Left cardiac atrium (tissue), 4 donors: Measurements from ENCODE around the gene CATSPERD. TPM values are rescaled to one million over a fixed set of nuclear protein-coding genes. Genes with fewer than 3 reads are reported as not detected.

Experiments
- ATAC-seq, 2 donors: fragments of 200-7000 bp; cut with Tn5 transposase; one replicate each; pipeline ENCODE4 v1.9.1; 2020; ENCODE audit warnings: mild to moderate bottlenecking in 2 of 2, moderate library complexity in 2 of 2
- DNase-seq: peaks from one replicate; pipeline ENCODE4 v3.0.0-alpha.2; 2020
- intact Hi-C, 2 donors: fragments of 100-400 bp; cut with DNase I; formaldehyde crosslinking; loops; one replicate each; pipeline versions ENCODE4 v1.14.1 to v1.15.1; 2022 to 2023
- long read RNA-seq: library from polyadenylated mRNA; unstranded; transcript quantifications from one replicate; pipeline ENCODE4 v2.0.0, GENCODE V29; 2021
- total RNA-seq, 2 donors: library from RNA; stranded (reverse); fragmentation: NEBNext Ultra II Directional; extraction: Animal tissue kit (Norgen Biotek cat#: 25700); gene quantifications; one replicate each; pipeline ENCODE4 v1.2.1, GENCODE V29; 2021
- donor health status: DM: no; HTN: yes; CAD: no.
- donor health status: DM: no; HTN: yes; CAD: no; lungs with severe emphysema.
- donor health status: DM: yes; HTN: yes; CAD: no.
- donor health status: Dilated cardiomyopathy.

CATSPERD gene, protein sequence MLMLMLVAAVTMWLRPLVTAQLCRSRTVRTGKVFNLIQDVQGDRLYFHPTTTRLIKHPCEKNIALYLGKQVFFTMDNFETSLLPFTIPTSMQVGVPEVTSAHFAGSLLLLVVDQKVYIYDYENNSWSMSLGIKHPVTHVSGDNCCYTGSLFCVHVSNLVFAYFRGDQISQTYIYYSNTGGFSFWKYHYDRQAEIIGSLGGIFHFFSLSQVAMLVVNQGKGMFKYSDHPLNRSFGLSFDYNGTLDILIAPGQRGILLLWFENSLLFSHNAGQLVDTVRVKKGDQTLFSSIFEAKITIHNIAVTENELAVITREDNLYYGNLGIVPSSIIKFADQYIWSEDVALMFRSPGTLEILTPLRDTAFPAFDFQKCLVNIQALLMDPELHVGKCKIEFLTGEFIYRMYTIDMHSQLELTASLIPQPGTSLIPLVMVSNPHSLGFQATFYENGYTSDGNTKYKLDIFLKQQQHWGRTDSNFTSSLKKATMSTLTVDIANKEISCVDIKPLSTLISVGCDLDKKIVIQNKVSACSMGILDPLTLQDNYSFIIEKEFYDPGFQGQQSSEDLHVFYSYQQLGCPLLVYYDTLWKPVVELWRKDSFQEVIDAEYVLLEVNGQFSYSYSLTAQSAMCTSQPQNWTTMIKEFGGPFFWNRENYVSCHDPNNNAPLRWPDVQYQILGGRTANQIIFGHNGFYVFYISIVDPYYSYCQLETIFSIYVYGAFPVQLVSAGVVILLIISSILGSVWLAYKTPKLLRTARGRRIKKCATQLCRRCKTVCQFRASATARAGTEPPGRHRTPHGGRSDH
- total RNA-seq, result not detected
- long read RNA-seq, result 0 reads

DNA sequence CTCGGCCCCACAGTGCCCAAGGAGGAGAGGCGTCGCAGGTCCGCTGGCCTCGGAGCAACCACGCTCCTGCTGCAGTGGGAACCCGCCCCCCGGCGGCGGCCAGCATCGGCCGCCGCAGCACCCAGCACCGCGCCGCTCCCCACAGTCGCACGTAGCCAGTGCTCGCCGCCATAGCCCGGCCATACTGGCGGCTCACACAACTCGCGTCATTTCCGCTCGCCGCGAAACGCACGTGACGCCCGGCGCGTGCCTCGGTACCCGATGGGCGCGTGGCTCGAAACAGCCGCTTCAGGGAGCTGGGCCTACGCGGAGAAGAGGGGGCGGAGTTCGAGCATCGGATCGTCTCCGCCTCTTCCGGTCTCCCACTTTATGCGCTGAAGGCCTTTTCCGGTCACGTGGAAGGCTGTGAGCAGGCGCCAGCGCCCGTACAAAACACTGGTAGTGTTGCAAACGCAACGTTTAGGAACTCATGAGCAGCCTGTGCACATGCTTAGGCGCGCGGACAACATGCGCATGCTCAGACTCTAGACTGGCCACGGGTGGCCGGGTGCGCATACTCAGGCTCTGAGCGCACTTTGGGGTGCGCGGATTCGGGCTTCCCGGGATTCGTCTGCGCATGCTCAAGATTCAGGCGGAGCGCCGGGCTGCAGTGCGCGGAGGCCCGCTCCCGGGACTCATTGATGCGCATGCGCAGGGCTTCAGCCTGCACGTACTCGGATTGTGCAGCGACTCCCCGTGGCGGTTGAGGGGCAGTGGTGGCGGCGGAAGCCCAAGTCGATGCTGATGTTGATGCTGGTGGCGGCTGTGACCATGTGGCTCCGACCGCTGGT lies at the start of gene CATSPERD, which contains the start of gene LONP1:
CATSPERD (plus strand) TSS at position 677 of the 830 bp plus-strand sequence; CDS start at position 778, 101 bp downstream.
LONP1 (minus strand) TSS at position 186 of the 830 bp plus-strand sequence; CDS start at position 172, 14 bp downstream.
- ATAC-seq (peak; percentile 97 to 98), DNase-seq (peak; percentile 99)
- intact Hi-C loops, result no loop called here

- ATAC-seq, result no peak
- no peak for DNase-seq
- intact Hi-C loops, result no loop called here
Measured at GRCh38 chr19:5671600-5671999, 48.8 kb upstream of the CATSPERD start.

DNA sequence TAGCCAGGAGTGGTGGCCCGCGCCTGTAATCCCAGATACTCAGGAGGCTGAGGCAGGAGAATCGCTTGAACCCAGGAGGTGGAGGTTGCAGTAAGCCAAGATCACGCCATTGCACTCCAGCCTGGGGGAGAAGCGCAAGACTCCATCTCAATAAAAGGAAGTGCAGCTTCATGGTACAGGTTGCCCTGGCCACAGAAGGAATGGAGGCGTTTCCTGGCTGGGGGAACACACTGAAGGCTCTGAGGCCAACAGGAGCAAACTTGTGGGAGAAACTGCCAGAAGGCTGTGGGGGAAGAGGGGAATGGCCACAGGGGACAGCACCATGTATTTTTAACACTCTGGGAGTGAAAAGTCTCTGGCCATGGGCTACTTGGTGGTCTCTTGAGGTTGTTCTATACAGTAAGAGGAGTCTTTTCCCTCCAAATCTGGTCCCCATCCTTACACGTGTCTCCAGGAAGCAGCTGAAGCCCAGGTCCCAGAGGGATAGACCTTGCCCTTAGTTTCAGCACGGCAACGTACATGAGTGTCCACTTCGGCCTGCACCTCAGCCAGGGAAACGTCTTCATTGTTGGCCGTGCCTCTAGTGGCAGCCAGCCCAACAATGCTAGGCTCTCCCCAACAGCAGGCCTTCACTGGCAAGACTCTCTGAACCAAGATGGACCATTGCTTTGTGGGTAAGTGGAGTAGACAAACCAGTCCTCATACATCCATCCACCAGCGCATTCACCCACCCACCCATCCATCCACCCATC lies 47.6 kb upstream of the CATSPERD start:
- intact Hi-C loops, result no loop called here
- ATAC-seq (no peak), DNase-seq (peak; percentile 16)

GRCh38 chr19:5673752-5674151 lies 46.7 kb upstream of the CATSPERD start:
- intact Hi-C loops, result no loop called here
- ATAC-seq (no peak), DNase-seq (no peak)

DNA sequence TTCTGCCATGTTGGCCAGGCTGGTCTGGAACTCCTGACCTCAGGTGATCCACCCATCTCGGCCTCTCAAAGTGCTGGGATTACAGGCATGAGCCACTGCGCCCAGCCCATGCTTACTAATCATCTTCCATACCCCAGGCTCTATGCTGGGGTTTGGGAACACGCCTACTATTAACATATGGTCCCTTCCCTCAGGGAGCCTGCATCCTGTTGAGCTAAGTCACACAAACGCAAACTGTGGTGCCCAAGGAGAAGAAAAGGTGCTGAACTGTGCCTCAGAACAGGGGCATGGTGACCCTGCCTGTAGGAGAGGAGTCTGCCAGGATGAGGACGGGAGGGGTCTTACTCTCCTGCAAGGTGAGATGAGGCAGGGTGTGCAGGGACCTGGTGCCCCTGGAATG lies 45.7 kb upstream of the CATSPERD start:
- intact Hi-C loops, result no loop called here
- DNase-seq (no peak), ATAC-seq (no peak)

GRCh38 chr19:5676105-5676771 lies 44.2 kb upstream of the CATSPERD start:
- DNase-seq, result peak; percentile 26
- ATAC-seq, result no peak
- intact Hi-C loops, result no loop called here

DNA sequence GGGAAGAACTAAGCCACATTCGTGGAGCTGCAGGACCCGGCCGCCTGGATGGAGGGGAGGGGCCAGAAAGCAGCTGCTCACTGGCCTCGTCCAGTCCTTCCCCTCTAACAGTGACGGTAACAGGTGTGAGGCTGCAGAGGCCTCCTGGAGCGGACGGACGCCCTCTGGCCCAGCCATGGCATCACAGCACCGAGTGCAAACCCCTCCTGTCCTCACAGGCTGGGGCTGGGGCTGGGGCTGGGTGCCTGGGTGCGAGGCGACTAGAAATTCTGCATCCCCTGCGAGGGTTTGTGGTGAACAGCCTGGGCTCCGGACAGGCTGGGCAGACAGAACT lies 43.7 kb upstream of the CATSPERD start:
- no peak for ATAC-seq
- DNase-seq, result no peak
- intact Hi-C loops, result no loop called here

- ATAC-seq, result no peak
- intact Hi-C loops, result no loop called here
- no peak for DNase-seq
Measured at GRCh38 chr19:5677136-5677535, 43.3 kb upstream of the CATSPERD start.

- ATAC-seq (no peak), DNase-seq (no peak)
- intact Hi-C loops, result no loop called here
Measured at GRCh38 chr19:5677580-5677979, 42.9 kb upstream of the CATSPERD start.

DNA sequence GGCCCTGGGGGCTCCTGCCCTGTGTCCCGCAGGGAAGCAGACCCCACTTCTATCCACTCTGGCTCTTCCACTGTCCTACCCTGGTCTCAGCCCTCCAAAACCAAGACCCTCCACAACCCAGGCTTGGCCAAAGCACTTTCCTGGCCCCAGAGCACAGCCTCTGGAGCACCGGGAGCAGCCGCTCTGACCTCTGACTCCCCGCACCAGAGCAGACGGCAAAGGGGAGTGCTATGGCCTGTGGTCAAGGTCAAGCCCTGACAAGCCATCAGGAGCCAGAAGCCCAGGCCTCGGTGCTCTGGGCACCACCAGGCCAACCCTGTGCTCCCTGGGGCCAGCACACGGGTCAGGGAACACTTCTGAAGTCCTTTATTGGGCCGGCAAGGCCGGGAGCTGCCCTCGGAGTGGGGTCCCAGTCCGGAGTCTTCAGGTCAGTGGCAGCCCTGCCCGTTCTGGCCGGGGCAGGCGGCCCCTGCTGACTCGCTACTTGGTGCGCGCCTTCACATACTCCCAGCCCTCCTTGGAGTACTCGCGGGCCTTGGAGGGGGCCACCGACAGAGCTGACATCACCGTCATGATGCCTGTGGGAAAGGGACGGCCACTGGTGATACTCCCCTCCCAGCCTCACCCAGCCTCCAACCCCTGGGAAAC lies 42.2 kb upstream of the CATSPERD start:
- intact Hi-C loops, result no loop called here
- no peak for ATAC-seq

DNA sequence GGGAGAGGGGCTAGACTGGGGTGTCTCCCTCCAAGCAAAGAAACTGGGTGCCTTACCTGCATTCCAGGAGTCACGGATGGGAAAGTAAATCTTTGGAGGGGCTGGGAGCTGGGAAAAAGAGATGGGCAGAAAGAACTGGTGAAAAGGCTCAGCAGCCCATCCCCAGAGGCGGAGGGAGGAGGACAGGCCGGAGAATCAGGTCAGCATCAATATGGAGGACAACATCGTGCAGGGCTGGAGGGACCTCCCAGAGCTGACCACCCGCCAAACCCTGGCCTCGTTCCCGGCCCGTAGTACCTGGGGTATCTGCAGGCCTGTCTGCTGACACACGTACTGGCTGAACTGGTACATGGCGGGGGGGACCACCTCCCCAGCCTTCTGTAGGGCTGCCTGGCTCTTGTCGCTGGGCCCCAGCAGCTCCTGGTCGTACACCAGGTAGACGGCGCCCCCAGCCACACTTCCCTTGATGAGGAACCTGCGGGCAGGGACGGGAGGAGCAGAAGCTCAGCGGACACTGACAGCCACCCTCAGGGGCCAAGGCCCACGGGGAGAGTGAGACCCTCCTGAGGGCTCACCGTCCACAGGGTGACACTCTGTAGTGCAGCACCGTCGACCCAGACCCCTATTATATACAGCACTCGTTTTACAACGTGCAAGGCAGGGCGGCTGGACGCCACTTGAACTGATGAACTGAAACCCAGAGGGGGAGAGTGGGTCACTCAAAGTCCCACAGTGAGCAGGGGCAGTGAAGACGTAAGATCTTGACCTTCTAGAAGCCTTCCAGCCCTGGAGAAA lies 41.0 kb upstream of the CATSPERD start:
- DNase-seq (no peak), ATAC-seq (no peak)
- intact Hi-C loops, result no loop called here

More for the DNA sequence above, 42.2 kb upstream of the CATSPERD start:
- no peak for DNase-seq

GRCh38 chr19:5680084-5680436 lies 40.4 kb upstream of the CATSPERD start:
- DNase-seq (peak; percentile 71), ATAC-seq (peak; percentile 1 to 10)
- intact Hi-C loops, result no loop called here

- DNase-seq (peak; percentile 99), ATAC-seq (peak; percentile 95)
- intact Hi-C loops, result no loop called here
Measured at GRCh38 chr19:5680437-5681368, 39.7 kb upstream of the CATSPERD start, which contains the start of the genes HSD11B1L and MICOS13. Gene HSD11B1L (plus strand): TSS chr19:5681027. CDS start chr19:5684833, 3,806 bp downstream. Gene MICOS13 (minus strand): TSS chr19:5680516. CDS start chr19:5680486, 30 bp downstream.

- DNase-seq, result no peak
Measured at GRCh38 chr19:5681391-5682106, 38.9 kb upstream of the CATSPERD start.

GRCh38 chr19:5682107-5682482 lies 38.3 kb upstream of the CATSPERD start:
- no peak for ATAC-seq
- no peak for DNase-seq
- intact Hi-C loops, result no loop called here

More at GRCh38 chr19:5681391-5682106, 38.9 kb upstream of the CATSPERD start:
- intact Hi-C loops, result no loop called here
- ATAC-seq, result no peak
